Right atrium auricular region (tissue), 2 donors: ENCODE data around the gene ZFP82. TPM values are rescaled to one million over a fixed set of nuclear protein-coding genes. Genes with fewer than 3 reads are reported as not detected.
A peak's percentile ranks its signal among the peaks of the same experiment; 100 is the strongest.

ENCODE experiments used
- DNase-seq: peaks from one replicate; pipeline ENCODE4 v3.0.0-alpha.2; 2019; ENCODE audit warnings: low spot score
- H3K27ac ChIP-seq, 2 donors: fragments of 200-600 bp; sonication (generic); 1 replicate in 1 of 2; 2 replicates in 1 of 2; pipeline ENCODE4 v1.5.1; 2016 to 2019
- H3K27me3 ChIP-seq, 2 donors: fragments of 200-600 bp; sonication (generic); one replicate each; pipeline versions ENCODE4 v1.5.1 to v1.6.0; 2017 to 2019
- H3K36me3 ChIP-seq: fragments of 200-600 bp; sonication (generic); one replicate; pipeline ENCODE4 v1.5.1; 2016
- H3K4me1 ChIP-seq, 2 donors: fragments of 200-600 bp; sonication (generic); one replicate each; pipeline versions ENCODE4 v1.5.1 to v1.6.0; 2017 to 2019
- H3K4me3 ChIP-seq, 2 donors: fragments of 200-600 bp; sonication (generic); 1 replicate in 1 of 2; 2 replicates in 1 of 2; pipeline ENCODE4 v1.5.1; 2017 to 2019; ENCODE audit warnings: mild to moderate bottlenecking in 1 of 2, moderate library complexity in 1 of 2
- H3K9me3 ChIP-seq, 2 donors: fragments of 200-600 bp; sonication (generic); one replicate each; pipeline ENCODE4 v1.5.1; 2019
- total RNA-seq, 2 donors: library from RNA; depleted of rRNA; stranded (reverse); fragments of >200 nt; gene quantifications; one replicate each; pipeline ENCODE4 v1.1.0, GENCODE V29; 2016
- TF ChIP-seq, protein P1 (sequence below), 2 donors: fragments of 200-600 bp; sonication (generic); IDR thresholded peaks; one replicate each; pipeline ENCODE4 v1.5.1; 2019; ENCODE audit warnings: antibody characterized with exemption in 2 of 2

The ZFP82 gene
- total RNA-seq, 2 donors from 2014 or later: 4.6 to 4.7 TPM

DNA sequence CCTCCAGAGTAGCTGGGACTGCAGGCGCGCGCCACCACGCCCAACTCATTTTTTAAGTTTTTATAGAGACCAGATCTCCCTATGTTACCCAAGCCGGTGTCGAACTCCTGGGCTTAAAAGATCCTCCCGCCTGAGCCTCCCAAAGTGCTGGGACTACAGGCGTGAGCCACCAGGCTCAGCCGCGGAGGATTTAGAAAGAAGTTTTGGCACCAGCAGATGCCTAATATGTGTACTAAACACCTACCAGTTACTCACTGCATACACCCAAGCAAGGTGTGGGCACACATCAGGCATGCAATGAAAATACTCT is 39.0 kb downstream of the ZFP82 start:
- TF ChIP-seq, protein P1, sequence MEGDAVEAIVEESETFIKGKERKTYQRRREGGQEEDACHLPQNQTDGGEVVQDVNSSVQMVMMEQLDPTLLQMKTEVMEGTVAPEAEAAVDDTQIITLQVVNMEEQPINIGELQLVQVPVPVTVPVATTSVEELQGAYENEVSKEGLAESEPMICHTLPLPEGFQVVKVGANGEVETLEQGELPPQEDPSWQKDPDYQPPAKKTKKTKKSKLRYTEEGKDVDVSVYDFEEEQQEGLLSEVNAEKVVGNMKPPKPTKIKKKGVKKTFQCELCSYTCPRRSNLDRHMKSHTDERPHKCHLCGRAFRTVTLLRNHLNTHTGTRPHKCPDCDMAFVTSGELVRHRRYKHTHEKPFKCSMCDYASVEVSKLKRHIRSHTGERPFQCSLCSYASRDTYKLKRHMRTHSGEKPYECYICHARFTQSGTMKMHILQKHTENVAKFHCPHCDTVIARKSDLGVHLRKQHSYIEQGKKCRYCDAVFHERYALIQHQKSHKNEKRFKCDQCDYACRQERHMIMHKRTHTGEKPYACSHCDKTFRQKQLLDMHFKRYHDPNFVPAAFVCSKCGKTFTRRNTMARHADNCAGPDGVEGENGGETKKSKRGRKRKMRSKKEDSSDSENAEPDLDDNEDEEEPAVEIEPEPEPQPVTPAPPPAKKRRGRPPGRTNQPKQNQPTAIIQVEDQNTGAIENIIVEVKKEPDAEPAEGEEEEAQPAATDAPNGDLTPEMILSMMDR (IDR thresholded peaks at IDR 0.05): no peak
- H3K4me3 ChIP-seq: peak overlapping the region; percentile 55 to 79
- H3K36me3 ChIP-seq: no peaks in the 10 kb centered on the region
- no peak for DNase-seq
- no peaks in the 10 kb centered on the region for H3K27me3 ChIP-seq
- peak overlapping the region; percentile 75 to 88 for H3K27ac ChIP-seq
- no peaks in the 10 kb centered on the region for H3K9me3 ChIP-seq
- H3K4me1 ChIP-seq: peaks cover 0 to 15% of the 10 kb centered on the region in 2 donors

DNA sequence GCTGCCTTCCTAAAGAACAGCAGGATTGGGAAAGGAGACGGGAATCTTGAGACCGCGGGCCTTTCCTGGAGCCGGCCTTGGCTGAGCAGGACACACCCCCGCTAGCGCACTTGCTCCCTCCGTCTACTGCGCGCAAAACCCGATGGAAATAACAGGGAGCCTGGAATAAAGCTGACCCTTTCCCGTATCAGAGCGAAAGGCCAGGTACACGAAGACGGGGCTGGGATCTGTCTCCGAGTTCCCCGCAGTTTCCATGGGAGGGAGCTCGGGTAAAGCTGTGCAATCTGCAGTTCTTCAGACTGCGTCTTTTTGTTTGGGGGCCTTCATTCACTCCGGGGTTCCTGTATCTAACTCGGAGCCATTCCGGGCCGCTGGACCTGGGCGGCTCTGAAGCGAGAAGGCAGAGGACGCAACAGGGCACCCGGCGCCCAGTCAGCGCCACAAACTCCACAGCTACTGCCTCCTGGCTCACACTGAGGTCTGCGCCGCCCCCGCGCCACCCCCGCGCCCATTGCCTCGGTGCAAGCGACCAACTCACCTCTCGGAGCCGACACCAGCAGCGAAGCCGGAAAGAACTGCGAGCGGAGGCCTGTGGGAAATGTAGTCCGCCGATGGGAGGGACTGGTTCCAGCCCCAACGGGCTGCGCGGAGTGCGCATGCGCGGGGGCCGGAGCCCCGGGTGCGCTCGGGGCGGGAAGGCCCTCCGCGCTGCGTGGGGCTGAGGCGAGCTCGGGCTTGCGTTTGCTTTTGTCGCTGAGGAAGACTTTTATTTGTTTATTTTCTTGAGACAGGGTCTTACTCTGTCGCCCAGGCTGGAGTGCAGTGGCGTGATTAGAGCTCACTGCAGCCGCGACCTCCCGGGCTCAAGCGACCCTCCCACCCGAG is 39.6 kb downstream of the ZFP82 start, which contains the start of gene ZFP14:
TSS of gene ZFP14 (minus strand) at position 577 of the 885 bp plus-strand sequence. CDS start 11,309 bp downstream, outside the sequence.
- H3K4me3 ChIP-seq: peak within 1 kb of the TSS; percentile 55 to 79
- H3K36me3 ChIP-seq: no peaks in the 10 kb centered on the region
- H3K9me3 ChIP-seq: no peaks in the 10 kb centered on the region
- DNase-seq: peak; percentile 91
- no peaks in the 10 kb centered on the region for H3K27me3 ChIP-seq
- TF ChIP-seq, protein P1 (IDR thresholded peaks at IDR 0.05): peak in 1 of 2 donors; percentile 49
- peaks cover 0 to 15% of the 10 kb centered on the region in 2 donors for H3K4me1 ChIP-seq
- peak within 1 kb of the TSS; percentile 75 to 88 for H3K27ac ChIP-seq

DNA sequence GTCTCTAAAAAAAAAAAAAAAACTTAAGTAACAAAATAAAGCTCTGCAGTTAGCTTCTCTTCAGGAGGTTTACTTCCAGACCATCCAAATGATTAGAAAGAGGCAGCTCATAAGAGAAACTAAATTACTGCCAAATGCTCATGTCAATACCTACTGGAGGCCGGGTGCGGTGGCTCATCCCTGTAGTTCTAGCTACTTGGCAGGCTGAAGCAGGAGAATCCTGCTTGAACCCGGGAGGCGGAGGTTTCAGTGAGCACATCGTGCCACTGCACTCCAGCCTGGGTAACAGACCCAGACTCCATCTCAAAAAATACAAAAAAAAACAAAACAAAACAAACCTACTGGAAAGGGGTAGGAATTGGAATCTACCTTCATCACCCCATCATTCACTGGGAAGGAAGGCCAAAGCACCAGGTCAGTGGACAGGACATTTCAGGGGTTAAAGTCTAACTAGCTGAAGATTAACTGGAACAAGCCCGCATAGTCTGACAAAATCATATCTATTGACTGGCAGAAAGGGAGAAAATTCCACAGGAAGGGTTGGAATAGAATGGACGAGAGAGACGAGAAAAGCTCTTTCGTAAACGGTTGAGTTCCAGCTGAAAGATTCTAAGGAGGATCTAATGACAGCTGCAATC is 40.8 kb downstream of the ZFP82 start:
- H3K4me1 ChIP-seq: peaks cover 0 to 15% of the 10 kb centered on the region in 2 donors
- no peak for DNase-seq
- H3K9me3 ChIP-seq: no peaks in the 10 kb centered on the region
- no peak overlapping the region for H3K4me3 ChIP-seq
- H3K27me3 ChIP-seq: no peaks in the 10 kb centered on the region
- H3K36me3 ChIP-seq: no peaks in the 10 kb centered on the region
- TF ChIP-seq, protein P1 (IDR thresholded peaks at IDR 0.05): no peak
- peak overlapping the region in 1 of 2 donors; percentile 88 for H3K27ac ChIP-seq

DNA sequence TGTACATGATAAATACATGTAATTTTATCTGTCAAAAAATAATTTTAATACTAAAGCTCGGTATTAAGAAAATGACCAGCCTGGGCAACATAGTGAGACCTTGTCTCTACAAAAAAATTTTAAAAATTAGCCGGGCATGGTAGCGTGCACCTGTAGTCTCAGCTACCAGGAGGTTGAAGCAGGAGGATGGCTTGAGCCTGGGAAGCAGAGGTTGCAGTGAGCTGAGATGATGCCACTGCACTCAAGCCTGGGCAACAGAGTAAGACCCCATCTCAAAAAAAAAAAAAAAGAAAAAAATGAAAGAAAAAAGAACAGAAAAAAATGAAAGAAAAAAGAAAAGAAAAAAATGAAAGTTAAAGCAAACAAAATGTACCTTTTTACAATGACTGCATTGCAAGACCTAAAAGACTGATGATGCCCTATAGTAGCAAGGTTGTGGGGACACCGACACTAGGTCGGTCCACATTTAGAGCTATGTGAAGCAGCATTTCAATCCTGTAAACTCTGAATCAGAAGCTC is 44.7 kb downstream of the ZFP82 start:
- H3K36me3 ChIP-seq: no peaks in the 10 kb centered on the region
- TF ChIP-seq, protein P1 (IDR thresholded peaks at IDR 0.05): no peak
- no peak for DNase-seq
- no peaks in the 10 kb centered on the region for H3K27me3 ChIP-seq
- H3K27ac ChIP-seq: no peak overlapping the region
- H3K4me1 ChIP-seq: peaks cover 0 to 12% of the 10 kb centered on the region in 2 donors
- no peaks in the 10 kb centered on the region for H3K9me3 ChIP-seq
- H3K4me3 ChIP-seq: no peak overlapping the region

DNA sequence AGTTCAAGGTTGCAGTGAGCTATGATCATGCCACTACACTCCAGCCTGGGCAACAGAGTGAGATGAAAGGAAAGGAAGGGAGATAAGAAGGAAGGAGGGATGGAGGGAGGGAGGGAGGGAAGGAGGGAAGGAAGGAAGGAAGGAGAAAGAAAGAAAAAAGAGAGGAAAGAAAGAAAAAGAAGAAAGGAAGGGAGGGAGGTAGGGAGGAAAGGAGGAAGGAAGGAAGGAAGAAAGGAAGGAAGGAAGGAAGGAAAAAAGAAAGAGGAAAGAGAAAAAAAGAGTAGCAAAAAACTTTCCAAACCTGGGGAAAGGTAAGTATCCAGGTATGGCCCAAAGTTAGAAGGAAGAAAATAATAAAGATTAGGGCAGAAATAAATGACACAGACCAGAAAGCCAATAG is 46.6 kb downstream of the ZFP82 start:
- H3K36me3 ChIP-seq: peaks cover 10% of the 10 kb centered on the region
- H3K9me3 ChIP-seq: no peaks in the 10 kb centered on the region
- H3K27me3 ChIP-seq: no peaks in the 10 kb centered on the region
- no peak for DNase-seq
- TF ChIP-seq, protein P1 (IDR thresholded peaks at IDR 0.05): no peak
- no peak overlapping the region for H3K4me3 ChIP-seq
- H3K4me1 ChIP-seq: no peaks in the 10 kb centered on the region
- no peak overlapping the region for H3K27ac ChIP-seq
